Measurements from ENCODE around the gene KANSL1. TPM values are rescaled to one million over a fixed set of nuclear protein-coding genes. Genes with fewer than 3 reads are reported as not detected.

KANSL1 gene
- total RNA-seq, 1 donor from 2014 or later = 152 TPM

DNA sequence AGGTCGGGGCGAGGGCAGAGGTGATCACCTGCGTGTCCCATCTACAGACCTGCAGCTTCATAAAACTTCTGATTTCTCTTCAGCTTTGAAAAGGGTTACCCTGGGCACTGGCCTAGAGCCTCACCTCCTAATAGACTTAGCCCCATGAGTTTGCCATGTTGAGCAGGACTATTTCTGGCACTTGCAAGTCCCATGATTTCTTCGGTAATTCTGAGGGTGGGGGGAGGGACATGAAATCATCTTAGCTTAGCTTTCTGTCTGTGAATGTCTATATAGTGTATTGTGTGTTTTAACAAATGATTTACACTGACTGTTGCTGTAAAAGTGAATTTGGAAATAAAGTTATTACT lies 165.3 kb downstream of the KANSL1 start:
- no peaks in the 10 kb centered on the region for H3K27me3 Mint-ChIP-seq
- ChIA-PET CTCF (interaction anchor here (0.9 to 2.1 kb wide), 2 partner anchors 10 to 17 kb away, joined by 3 to 14 read pairs; no protein-coding TSS in a partner anchor), POLR2A (interaction anchor here (2.3 kb wide), 1 partner anchor 8 kb away, joined by 12 read pairs; no protein-coding TSS in a partner anchor)
- H3K27ac Mint-ChIP-seq = peak overlapping the region; percentile 86
- ATAC-seq (ENCODE audit: low read depth) = no peak
- peaks cover 41% of the 10 kb centered on the region for H3K36me3 Mint-ChIP-seq (ENCODE audit: low read depth)
- peaks cover 66% of the 10 kb centered on the region for H3K4me1 Mint-ChIP-seq
- intact Hi-C loops (cut with micrococcal nuclease) = loop anchor here (2.0 kb wide), 1 partner anchor 25 kb away; no protein-coding TSS in a partner anchor
- peaks cover 2% of the 10 kb centered on the region for H3K9me3 Mint-ChIP-seq
- H3K4me3 Mint-ChIP-seq = no peak overlapping the region
- no peak for DNase-seq
- TF ChIP-seq, protein P1, sequence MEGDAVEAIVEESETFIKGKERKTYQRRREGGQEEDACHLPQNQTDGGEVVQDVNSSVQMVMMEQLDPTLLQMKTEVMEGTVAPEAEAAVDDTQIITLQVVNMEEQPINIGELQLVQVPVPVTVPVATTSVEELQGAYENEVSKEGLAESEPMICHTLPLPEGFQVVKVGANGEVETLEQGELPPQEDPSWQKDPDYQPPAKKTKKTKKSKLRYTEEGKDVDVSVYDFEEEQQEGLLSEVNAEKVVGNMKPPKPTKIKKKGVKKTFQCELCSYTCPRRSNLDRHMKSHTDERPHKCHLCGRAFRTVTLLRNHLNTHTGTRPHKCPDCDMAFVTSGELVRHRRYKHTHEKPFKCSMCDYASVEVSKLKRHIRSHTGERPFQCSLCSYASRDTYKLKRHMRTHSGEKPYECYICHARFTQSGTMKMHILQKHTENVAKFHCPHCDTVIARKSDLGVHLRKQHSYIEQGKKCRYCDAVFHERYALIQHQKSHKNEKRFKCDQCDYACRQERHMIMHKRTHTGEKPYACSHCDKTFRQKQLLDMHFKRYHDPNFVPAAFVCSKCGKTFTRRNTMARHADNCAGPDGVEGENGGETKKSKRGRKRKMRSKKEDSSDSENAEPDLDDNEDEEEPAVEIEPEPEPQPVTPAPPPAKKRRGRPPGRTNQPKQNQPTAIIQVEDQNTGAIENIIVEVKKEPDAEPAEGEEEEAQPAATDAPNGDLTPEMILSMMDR (IDR thresholded peaks at IDR 0.05) = no peak

DNA sequence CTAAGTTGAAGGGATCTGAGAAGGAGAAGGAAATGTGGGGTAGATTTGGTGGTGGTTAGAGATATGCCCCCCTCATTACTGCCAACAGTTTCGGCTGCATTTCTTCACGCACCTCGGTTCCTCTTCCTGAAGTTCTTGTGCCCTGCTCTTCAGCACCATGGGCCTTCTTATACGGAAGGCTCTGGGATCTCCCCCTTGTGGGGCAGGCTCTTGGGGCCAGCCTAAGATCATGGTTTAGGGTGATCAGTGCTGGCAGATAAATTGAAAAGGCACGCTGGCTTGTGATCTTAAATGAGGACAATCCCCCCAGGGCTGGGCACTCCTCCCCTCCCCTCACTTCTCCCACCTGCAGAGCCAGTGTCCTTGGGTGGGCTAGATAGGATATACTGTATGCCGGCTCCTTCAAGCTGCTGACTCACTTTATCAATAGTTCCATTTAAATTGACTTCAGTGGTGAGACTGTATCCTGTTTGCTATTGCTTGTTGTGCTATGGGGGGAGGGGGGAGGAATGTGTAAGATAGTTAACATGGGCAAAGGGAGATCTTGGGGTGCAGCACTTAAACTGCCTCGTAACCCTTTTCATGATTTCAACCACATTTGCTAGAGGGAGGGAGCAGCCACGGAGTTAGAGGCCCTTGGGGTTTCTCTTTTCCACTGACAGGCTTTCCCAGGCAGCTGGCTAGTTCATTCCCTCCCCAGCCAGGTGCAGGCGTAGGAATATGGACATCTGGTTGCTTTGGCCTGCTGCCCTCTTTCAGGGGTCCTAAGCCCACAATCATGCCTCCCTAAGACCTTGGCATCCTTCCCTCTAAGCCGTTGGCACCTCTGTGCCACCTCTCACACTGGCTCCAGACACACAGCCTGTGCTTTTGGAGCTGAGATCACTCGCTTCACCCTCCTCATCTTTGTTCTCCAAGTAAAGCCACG lies 165.9 kb downstream of the KANSL1 start:
- peak overlapping the region; percentile 86 for H3K27ac Mint-ChIP-seq
- H3K4me1 Mint-ChIP-seq = peaks cover 69% of the 10 kb centered on the region
- TF ChIP-seq, protein P1 (IDR thresholded peaks at IDR 0.05) = no peak
- peaks cover 37% of the 10 kb centered on the region for H3K36me3 Mint-ChIP-seq (ENCODE audit: low read depth)
- intact Hi-C loops (cut with micrococcal nuclease) = loop anchor here (2.0 kb wide), 1 partner anchor 25 kb away; no protein-coding TSS in a partner anchor
- ChIA-PET POLR2A (no interaction called here), CTCF (interaction anchor here (0.9 kb wide), 1 partner anchor 11 kb away, joined by 3 read pairs; no protein-coding TSS in a partner anchor)
- no peaks in the 10 kb centered on the region for H3K27me3 Mint-ChIP-seq
- DNase-seq (no peak), ATAC-seq (ENCODE audit: low read depth) (no peak)
- peak overlapping the region; percentile 20 for H3K4me3 Mint-ChIP-seq
- H3K9me3 Mint-ChIP-seq = peaks cover 2% of the 10 kb centered on the region

DNA sequence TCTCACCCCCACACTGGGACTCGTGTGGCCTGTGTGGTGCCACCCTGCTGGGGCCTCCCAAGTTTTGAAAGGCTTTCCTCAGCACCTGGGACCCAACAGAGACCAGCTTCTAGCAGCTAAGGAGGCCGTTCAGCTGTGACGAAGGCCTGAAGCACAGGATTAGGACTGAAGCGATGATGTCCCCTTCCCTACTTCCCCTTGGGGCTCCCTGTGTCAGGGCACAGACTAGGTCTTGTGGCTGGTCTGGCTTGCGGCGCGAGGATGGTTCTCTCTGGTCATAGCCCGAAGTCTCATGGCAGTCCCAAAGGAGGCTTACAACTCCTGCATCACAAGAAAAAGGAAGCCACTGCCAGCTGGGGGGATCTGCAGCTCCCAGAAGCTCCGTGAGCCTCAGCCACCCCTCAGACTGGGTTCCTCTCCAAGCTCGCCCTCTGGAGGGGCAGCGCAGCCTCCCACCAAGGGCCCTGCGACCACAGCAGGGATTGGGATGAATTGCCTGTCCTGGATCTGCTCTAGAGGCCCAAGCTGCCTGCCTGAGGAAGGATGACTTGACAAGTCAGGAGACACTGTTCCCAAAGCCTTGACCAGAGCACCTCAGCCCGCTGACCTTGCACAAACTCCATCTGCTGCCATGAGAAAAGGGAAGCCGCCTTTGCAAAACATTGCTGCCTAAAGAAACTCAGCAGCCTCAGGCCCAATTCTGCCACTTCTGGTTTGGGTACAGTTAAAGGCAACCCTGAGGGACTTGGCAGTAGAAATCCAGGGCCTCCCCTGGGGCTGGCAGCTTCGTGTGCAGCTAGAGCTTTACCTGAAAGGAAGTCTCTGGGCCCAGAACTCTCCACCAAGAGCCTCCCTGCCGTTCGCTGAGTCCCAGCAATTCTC lies 166.8 kb downstream of the KANSL1 start:
- ChIA-PET POLR2A (interaction anchor here (0.7 kb wide), 1 partner anchor 167 kb away, joined by 8 read pairs; no protein-coding TSS in a partner anchor), CTCF (interaction anchor here (0.6 to 1.5 kb wide), 3 partner anchors 18 to 187 kb away, joined by 3 read pairs; no protein-coding TSS in a partner anchor)
- peaks cover 72% of the 10 kb centered on the region for H3K4me1 Mint-ChIP-seq
- intact Hi-C loops (cut with micrococcal nuclease) = loop anchor here (2.0 kb wide), 1 partner anchor 24 kb away; no protein-coding TSS in a partner anchor
- H3K27me3 Mint-ChIP-seq = no peaks in the 10 kb centered on the region
- H3K27ac Mint-ChIP-seq = peak overlapping the region; percentile 86
- peaks cover 28% of the 10 kb centered on the region for H3K36me3 Mint-ChIP-seq (ENCODE audit: low read depth)
- TF ChIP-seq, protein P1 (IDR thresholded peaks at IDR 0.05) = no peak
- ATAC-seq (ENCODE audit: low read depth) (peak; percentile 58), DNase-seq (no peak)
- no peak overlapping the region for H3K4me3 Mint-ChIP-seq
- H3K9me3 Mint-ChIP-seq = peaks cover 2% of the 10 kb centered on the region

DNA sequence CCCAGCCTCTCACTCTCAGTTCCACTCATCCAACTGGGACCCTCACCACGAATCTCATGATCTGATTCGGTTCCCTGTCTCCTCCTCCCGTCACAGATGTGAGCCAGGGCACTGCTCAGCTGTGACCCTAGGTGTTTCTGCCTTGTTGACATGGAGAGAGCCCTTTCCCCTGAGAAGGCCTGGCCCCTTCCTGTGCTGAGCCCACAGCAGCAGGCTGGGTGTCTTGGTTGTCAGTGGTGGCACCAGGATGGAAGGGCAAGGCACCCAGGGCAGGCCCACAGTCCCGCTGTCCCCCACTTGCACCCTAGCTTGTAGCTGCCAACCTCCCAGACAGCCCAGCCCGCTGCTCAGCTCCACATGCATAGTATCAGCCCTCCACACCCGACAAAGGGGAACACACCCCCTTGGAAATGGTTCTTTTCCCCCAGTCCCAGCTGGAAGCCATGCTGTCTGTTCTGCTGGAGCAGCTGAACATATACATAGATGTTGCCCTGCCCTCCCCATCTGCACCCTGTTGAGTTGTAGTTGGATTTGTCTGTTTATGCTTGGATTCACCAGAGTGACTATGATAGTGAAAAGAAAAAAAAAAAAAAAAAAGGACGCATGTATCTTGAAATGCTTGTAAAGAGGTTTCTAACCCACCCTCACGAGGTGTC lies 167.6 kb downstream of the KANSL1 start:
- TF ChIP-seq, protein P1 (IDR thresholded peaks at IDR 0.05) = no peak
- peak overlapping the region; percentile 38 for H3K4me3 Mint-ChIP-seq
- H3K4me1 Mint-ChIP-seq = peaks cover 78% of the 10 kb centered on the region
- peak overlapping the region; percentile 86 for H3K27ac Mint-ChIP-seq
- DNase-seq (no peak), ATAC-seq (ENCODE audit: low read depth) (peak; percentile 15)
- intact Hi-C loops (cut with micrococcal nuclease) = loop anchor here (2.0 kb wide), 1 partner anchor 23 kb away; no protein-coding TSS in a partner anchor
- POLR2A ChIA-PET = interaction anchor here (0.7 kb wide), 1 partner anchor 167 kb away, joined by 8 read pairs; no protein-coding TSS in a partner anchor
- no peaks in the 10 kb centered on the region for H3K27me3 Mint-ChIP-seq
- CTCF ChIA-PET = interaction anchor here (0.6 to 1.5 kb wide), 3 partner anchors 19 to 187 kb away, joined by 3 read pairs; no protein-coding TSS in a partner anchor
- H3K36me3 Mint-ChIP-seq (ENCODE audit: low read depth) = peaks cover 20% of the 10 kb centered on the region
- peaks cover 2% of the 10 kb centered on the region for H3K9me3 Mint-ChIP-seq

Measured in activated B cell treated with CpG ODN at 0.5 μM for 24 hours (primary cell).